Stomach (tissue), 9 donors: ENCODE results near the gene BTBD19. TPM values are rescaled to one million over a fixed set of nuclear protein-coding genes. Genes with fewer than 3 reads are reported as not detected.

ENCODE experiments used
- DNase-seq, 2 donors: peaks; one replicate each; pipeline versions ENCODE4 v3.0.0 to v3.0.0-alpha.2; 2013 to 2019
- H3K27ac ChIP-seq, 5 donors: fragments of 200-600 bp in 4 of 5; sonication (generic) in 4 of 5; one replicate each; pipeline ENCODE4 v1.5.1; 2013 to 2019; ENCODE audit warnings: mild to moderate bottlenecking in 1 of 5, moderate library complexity in 1 of 5
- H3K27me3 ChIP-seq, 3 donors: fragments of 200-600 bp; sonication (generic); one replicate each; pipeline ENCODE4 v1.5.1; 2017 to 2019; ENCODE audit warnings: mixed run types in 1 of 3
- H3K36me3 ChIP-seq, 4 donors: fragments of 200-600 bp; sonication (generic); 1 replicate in 3 of 4; 2 replicates in 1 of 4; pipeline ENCODE4 v1.5.1; 2016 to 2019
- H3K4me1 ChIP-seq, 4 donors: fragments of 200-600 bp; sonication (generic); one replicate each; pipeline ENCODE4 v1.5.1; 2016 to 2019
- H3K4me3 ChIP-seq, 4 donors: fragments of 200-600 bp; sonication (generic) in 3 of 4; one replicate each; pipeline ENCODE4 v1.5.1; 2016 to 2019; ENCODE audit warnings: mild to moderate bottlenecking in 1 of 4
- H3K9me3 ChIP-seq, 4 donors: fragments of 200-600 bp; sonication (generic); one replicate each; pipeline ENCODE4 v1.5.1; 2016 to 2019
- CTCF ChIP-seq, 7 experiments: fragments of 450-650 bp in 4 of 7; fragments of 200-600 bp in 3 of 7; sonication (generic) in 3 of 7; IDR thresholded peaks; one replicate each; pipeline ENCODE4 v1.5.1; 2016 to 2019; ENCODE audit warnings: antibody characterized with exemption in 7 of 7, control low read depth in 2 of 7, mild to moderate bottlenecking in 1 of 7
- EP300 ChIP-seq: sonication (generic); formaldehyde crosslinking; IDR thresholded peaks from one replicate; pipeline ENCODE4 v1.6.1; 2017; ENCODE audit warnings: antibody characterized with exemption
- POLR2A ChIP-seq, 4 donors: fragments of 450-650 bp; IDR thresholded peaks; one replicate each; pipeline ENCODE4 v1.6.1; 2016; ENCODE audit warnings: antibody characterized with exemption in 4 of 4, control low read depth in 2 of 4, mild to moderate bottlenecking in 1 of 4, moderate library complexity in 1 of 4
- POLR2AphosphoS5 ChIP-seq, 3 donors: sonication (generic); formaldehyde crosslinking; IDR thresholded peaks; one replicate each; pipeline ENCODE4 v1.6.1; 2016; ENCODE audit warnings: antibody characterized with exemption in 3 of 3
- WGBS, 5 donors: extraction: QIAGEN DNeasy Blood & Tissue Kit in 3 of 5; methylation state at CpG; one replicate each; pipeline versions ENCODE4 v1.1.5 to v1.1.7; 2013 to 2018; 5-methylcytosine and 5-hydroxymethylcytosine counted together
- intact Hi-C: fragments of 100-400 bp; cut with DNase I; formaldehyde crosslinking; loops from one replicate; pipeline ENCODE4 v1.15.1; 2023; ENCODE audit warnings: low total_unique reads
- polyA plus RNA-seq, 3 donors: library from polyadenylated mRNA; stranded (reverse); fragments of 200-250 nt; gene quantifications; one replicate each; pipeline ENCODE4 v1.2.3, GENCODE V29; 2013
- total RNA-seq, 5 donors: library from RNA; depleted of rRNA; stranded (reverse); fragments of >200 nt; gene quantifications; one replicate each; pipeline versions ENCODE4 v1.1.0 to v1.2.3, GENCODE V29; 2014 to 2016
- donor health status: healthy with polysubstance abuse.
- donor health status: Bipolar disorder and iron deficiency.
- donor health status: healthy.

The BTBD19 gene
- total and polyA plus RNA-seq, 8 donors, result 0.89 to 4.1 (median 2.9) TPM; not detected in 2

GRCh38 chr1:44849575-44850132, 41.3 kb downstream of the BTBD19 start:
- no peak for DNase-seq
- intact Hi-C loops, result no loop called here
- Histone ChIP-seq H3K9me3 (no peaks in the 10 kb centered on the region), H3K27ac (no peak overlapping the region), H3K4me1 (no peaks in the 10 kb centered on the region), H3K4me3 (no peak overlapping the region), H3K36me3 (peaks cover 6 to 21% (median 17%) of the 10 kb centered on the region in 4 donors), H3K27me3 (no peaks in the 10 kb centered on the region)
- TF ChIP-seq POLR2AphosphoS5 (IDR thresholded peaks at IDR 0.05), result no peak
- no peak for TF ChIP-seq POLR2A (IDR thresholded peaks at IDR 0.05)
- no peak for TF ChIP-seq CTCF (IDR thresholded peaks at IDR 0.05)
- no peak for TF ChIP-seq EP300
- 66 to 88% (median 82%) methylated on average over 2 of the region's 2 CpGs for WGBS, 5 donors

GRCh38 chr1:44851308-44851707, 43.0 kb downstream of the BTBD19 start:
- 90 to 100% (median 94%) methylated on average over 1 of the region's 1 CpG for WGBS, 5 donors
- intact Hi-C loops, result no loop called here
- Histone ChIP-seq H3K9me3 (no peaks in the 10 kb centered on the region), H3K36me3 (peaks cover 6 to 36% (median 26%) of the 10 kb centered on the region in 4 donors), H3K4me3 (no peak overlapping the region), H3K4me1 (no peaks in the 10 kb centered on the region), H3K27me3 (no peaks in the 10 kb centered on the region), H3K27ac (no peak overlapping the region)
- TF ChIP-seq POLR2A (IDR thresholded peaks at IDR 0.05) (no peak), EP300 (no peak), POLR2AphosphoS5 (IDR thresholded peaks at IDR 0.05) (no peak), CTCF (IDR thresholded peaks at IDR 0.05) (no peak)
- DNase-seq, result no peak

GRCh38 chr1:44853201-44853600, 44.9 kb downstream of the BTBD19 start:
- Histone ChIP-seq H3K36me3 (peaks cover 6 to 52% (median 36%) of the 10 kb centered on the region in 4 donors), H3K4me3 (no peak overlapping the region), H3K4me1 (no peaks in the 10 kb centered on the region), H3K27ac (no peak overlapping the region), H3K9me3 (no peaks in the 10 kb centered on the region), H3K27me3 (no peaks in the 10 kb centered on the region)
- intact Hi-C loops, result no loop called here
- no peak for TF ChIP-seq POLR2A (IDR thresholded peaks at IDR 0.05)
- no peak for TF ChIP-seq CTCF (IDR thresholded peaks at IDR 0.05)
- TF ChIP-seq POLR2AphosphoS5 (IDR thresholded peaks at IDR 0.05), result no peak
- TF ChIP-seq EP300, result no peak
- WGBS, 5 donors, result 89 to 99% (median 99%) methylated on average over 6 of the region's 6 CpGs
- DNase-seq, result no peak

GRCh38 chr1:44854970-44855369, 46.6 kb downstream of the BTBD19 start:
- H3K27me3 ChIP-seq, result no peaks in the 10 kb centered on the region
- no peak overlapping the region for H3K27ac ChIP-seq
- H3K4me1 ChIP-seq, result no peaks in the 10 kb centered on the region
- peaks cover 4 to 49% (median 37%) of the 10 kb centered on the region in 4 donors for H3K36me3 ChIP-seq
- H3K4me3 ChIP-seq, result no peak overlapping the region
- intact Hi-C loops, result no loop called here
- 79 to 94% (median 86%) methylated on average over 1 of the region's 1 CpG for WGBS, 5 donors
- TF ChIP-seq EP300, result no peak
- no peak for TF ChIP-seq POLR2AphosphoS5 (IDR thresholded peaks at IDR 0.05)
- TF ChIP-seq CTCF (IDR thresholded peaks at IDR 0.05), result no peak
- TF ChIP-seq POLR2A (IDR thresholded peaks at IDR 0.05), result no peak
- no peaks in the 10 kb centered on the region for H3K9me3 ChIP-seq
- no peak for DNase-seq
